ENCODE results near the gene AFAP1L2. TPM values are rescaled to one million over a fixed set of nuclear protein-coding genes. Genes with fewer than 3 reads are reported as not detected.

Gene AFAP1L2
- total RNA-seq, 1 experiment from 2014 or later: not detected

DNA sequence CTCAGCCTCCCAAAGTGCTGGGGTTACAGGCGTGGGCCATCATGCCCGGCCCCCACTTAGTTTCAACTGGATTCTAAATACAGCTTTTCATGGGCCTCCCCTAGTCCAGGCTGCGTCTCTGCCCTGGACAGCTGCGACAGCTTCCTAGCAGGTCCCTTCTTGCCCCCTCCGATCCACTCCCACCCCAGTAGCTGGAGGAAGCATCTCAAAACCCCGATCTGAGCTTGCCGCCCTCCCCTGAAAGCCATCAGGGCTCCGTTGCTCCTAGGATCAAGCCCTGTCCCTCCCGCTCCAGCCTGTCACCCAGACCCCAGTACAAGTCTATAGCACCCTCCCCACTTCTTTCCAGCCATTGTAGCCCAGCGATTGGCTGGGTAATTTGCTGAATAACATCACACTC lies 100.7 kb downstream of the AFAP1L2 start:
- H3K27me3 ChIP-seq (replicated peaks; ENCODE audit: insufficient read depth, low read depth, low read length, poor library complexity): no peaks in the 10 kb centered on the region
- no TSS peak for BruUV-seq (replicated peaks)
- DNase-seq (ENCODE audit: low spot score): no peak
- TF ChIP-seq, protein P1, sequence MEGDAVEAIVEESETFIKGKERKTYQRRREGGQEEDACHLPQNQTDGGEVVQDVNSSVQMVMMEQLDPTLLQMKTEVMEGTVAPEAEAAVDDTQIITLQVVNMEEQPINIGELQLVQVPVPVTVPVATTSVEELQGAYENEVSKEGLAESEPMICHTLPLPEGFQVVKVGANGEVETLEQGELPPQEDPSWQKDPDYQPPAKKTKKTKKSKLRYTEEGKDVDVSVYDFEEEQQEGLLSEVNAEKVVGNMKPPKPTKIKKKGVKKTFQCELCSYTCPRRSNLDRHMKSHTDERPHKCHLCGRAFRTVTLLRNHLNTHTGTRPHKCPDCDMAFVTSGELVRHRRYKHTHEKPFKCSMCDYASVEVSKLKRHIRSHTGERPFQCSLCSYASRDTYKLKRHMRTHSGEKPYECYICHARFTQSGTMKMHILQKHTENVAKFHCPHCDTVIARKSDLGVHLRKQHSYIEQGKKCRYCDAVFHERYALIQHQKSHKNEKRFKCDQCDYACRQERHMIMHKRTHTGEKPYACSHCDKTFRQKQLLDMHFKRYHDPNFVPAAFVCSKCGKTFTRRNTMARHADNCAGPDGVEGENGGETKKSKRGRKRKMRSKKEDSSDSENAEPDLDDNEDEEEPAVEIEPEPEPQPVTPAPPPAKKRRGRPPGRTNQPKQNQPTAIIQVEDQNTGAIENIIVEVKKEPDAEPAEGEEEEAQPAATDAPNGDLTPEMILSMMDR (conservative IDR thresholded peaks at IDR 0.05; ENCODE audit: low read depth, low read length): no peak
- H3K36me3 ChIP-seq (ENCODE audit: insufficient read depth, low read length, poor library complexity, severe bottlenecking): no peaks in the 10 kb centered on the region
- H3K9me3 ChIP-seq (ENCODE audit: low read depth, low read length, poor library complexity, severe bottlenecking): no peaks in the 10 kb centered on the region
- peaks cover 7% of the 10 kb centered on the region for H3K4me1 ChIP-seq (ENCODE audit: insufficient read depth, low read length, poor library complexity, severe bottlenecking)
- ChIA-PET POLR2A (ENCODE audit: low non-redundant PET) (no interaction called here), CTCF (interaction anchor here (0.5 to 2.1 kb wide), 13 partner anchors 13 to 826 kb away, joined by 3 to 10 read pairs (median 5); no protein-coding TSS in a partner anchor)
- H3K27ac ChIP-seq (ENCODE audit: low read depth, low read length, poor library complexity, severe bottlenecking): no peak overlapping the region
- no peak overlapping the region for H3K4me3 ChIP-seq (ENCODE audit: low read depth, low read length, poor library complexity, severe bottlenecking)
- intact Hi-C loops (cut with micrococcal nuclease; ENCODE audit: unreplicated experiment): loop anchor here (5.0 to 10.0 kb wide), 2 partner anchors 131 to 479 kb away; no protein-coding TSS in a partner anchor

DNA sequence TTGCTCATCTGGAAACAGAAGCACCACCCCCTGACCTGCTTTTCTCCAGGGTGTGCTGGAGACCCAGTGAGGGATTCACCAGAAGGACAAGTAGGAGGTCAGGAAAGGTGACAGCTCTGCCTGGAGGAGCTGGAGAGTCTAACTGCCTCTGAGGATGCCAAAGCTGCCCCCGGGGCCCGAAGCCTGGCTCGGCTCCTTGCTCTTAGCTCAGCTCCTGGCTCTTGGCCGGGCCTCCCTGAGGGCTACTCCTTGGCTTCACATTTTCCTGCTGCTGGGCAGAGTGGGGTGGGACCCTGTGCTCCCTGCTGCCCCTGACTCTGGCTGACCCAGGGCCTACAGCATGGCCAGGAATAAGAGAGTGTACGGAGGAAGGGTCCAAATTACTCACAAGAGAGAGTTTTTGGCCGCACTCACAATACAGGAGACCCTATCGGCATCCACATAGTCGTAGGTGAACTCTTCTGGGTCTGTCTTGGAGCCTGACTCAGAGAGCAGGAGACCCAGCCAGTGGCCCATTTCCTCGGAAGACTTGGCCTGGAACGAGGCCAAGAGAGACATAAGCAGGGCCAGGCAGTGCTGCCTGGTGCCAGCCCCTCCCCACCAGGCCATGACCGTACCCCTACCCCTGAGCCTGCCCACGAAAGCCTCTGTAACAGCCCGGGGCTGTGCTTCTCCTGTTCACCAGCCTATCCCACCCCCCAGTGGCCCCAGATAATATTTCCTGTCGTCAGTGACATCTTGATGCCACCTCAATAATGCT lies 102.2 kb downstream of the AFAP1L2 start:
- CTCF ChIA-PET: no interaction called here
- TF ChIP-seq EZH2 (IDR thresholded peaks at IDR 0.05; ENCODE audit: borderline replicate concordance, low read depth, low read length, poor library complexity, severe bottlenecking): no peak
- Histone ChIP-seq H3K27ac (ENCODE audit: low read depth, low read length, poor library complexity, severe bottlenecking) (no peak overlapping the region), H3K4me1 (ENCODE audit: insufficient read depth, low read length, poor library complexity, severe bottlenecking) (peaks cover 7% of the 10 kb centered on the region), H3K4me3 (ENCODE audit: low read depth, low read length, poor library complexity, severe bottlenecking) (no peak overlapping the region), H3K9me3 (ENCODE audit: low read depth, low read length, poor library complexity, severe bottlenecking) (no peaks in the 10 kb centered on the region), H3K36me3 (ENCODE audit: insufficient read depth, low read length, poor library complexity, severe bottlenecking) (no peaks in the 10 kb centered on the region), H3K27me3 (replicated peaks; ENCODE audit: insufficient read depth, low read depth, low read length, poor library complexity) (no peaks in the 10 kb centered on the region)
- BruUV-seq (replicated peaks): no TSS peak
- DNase-seq (ENCODE audit: low spot score): no peak
- intact Hi-C loops (cut with micrococcal nuclease; ENCODE audit: unreplicated experiment): loop anchor here (5.0 to 10.0 kb wide), 2 partner anchors 133 to 480 kb away; no protein-coding TSS in a partner anchor
- POLR2A ChIA-PET (ENCODE audit: low non-redundant PET): no interaction called here

DNA sequence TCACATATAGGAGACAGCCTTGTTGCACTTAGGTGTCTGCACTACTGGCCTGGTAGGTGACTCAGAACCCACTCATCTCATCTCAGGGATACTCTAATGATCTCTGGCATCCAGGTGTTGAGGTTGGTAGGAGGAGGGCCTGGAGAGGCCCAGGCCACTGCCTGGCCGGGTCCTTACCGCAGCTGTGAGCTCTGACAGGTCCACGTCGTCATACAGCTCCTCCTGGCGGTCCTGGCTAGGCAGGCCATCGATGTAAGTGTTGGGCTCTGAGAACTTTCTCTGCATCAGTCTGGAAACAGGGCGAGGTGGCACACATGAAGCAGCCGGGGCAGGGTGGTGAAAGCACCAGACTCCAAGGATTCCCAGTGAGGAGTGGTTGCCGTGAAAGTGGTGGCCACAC lies 103.1 kb downstream of the AFAP1L2 start:
- intact Hi-C loops (cut with micrococcal nuclease; ENCODE audit: unreplicated experiment): loop anchor here (5.0 to 10.0 kb wide), 2 partner anchors 134 to 481 kb away; no protein-coding TSS in a partner anchor
- BruUV-seq (replicated peaks): no TSS peak
- ChIA-PET CTCF (no interaction called here), POLR2A (ENCODE audit: low non-redundant PET) (no interaction called here)
- TF ChIP-seq, protein P1 (conservative IDR thresholded peaks at IDR 0.05; ENCODE audit: low read depth, low read length): no peak
- TF ChIP-seq EZH2 (IDR thresholded peaks at IDR 0.05; ENCODE audit: borderline replicate concordance, low read depth, low read length, poor library complexity, severe bottlenecking): no peak
- no peaks in the 10 kb centered on the region for H3K36me3 ChIP-seq (ENCODE audit: insufficient read depth, low read length, poor library complexity, severe bottlenecking)
- no peaks in the 10 kb centered on the region for H3K27me3 ChIP-seq (replicated peaks; ENCODE audit: insufficient read depth, low read depth, low read length, poor library complexity)
- no peaks in the 10 kb centered on the region for H3K9me3 ChIP-seq (ENCODE audit: low read depth, low read length, poor library complexity, severe bottlenecking)
- no peak overlapping the region for H3K4me3 ChIP-seq (ENCODE audit: low read depth, low read length, poor library complexity, severe bottlenecking)
- no peak overlapping the region for H3K27ac ChIP-seq (ENCODE audit: low read depth, low read length, poor library complexity, severe bottlenecking)
- DNase-seq (ENCODE audit: low spot score): no peak
- H3K4me1 ChIP-seq (ENCODE audit: insufficient read depth, low read length, poor library complexity, severe bottlenecking): peaks cover 7% of the 10 kb centered on the region

All from A673 (cell line).